IPS-18c (cell line): ENCODE data around the gene MAMSTR.
A peak's percentile ranks its signal among the peaks of the same experiment; 100 is the strongest.

Experiments used
- H3K4me3 ChIP-seq: 2 replicates; pipeline ENCODE4 v1.7.0; 2013; ENCODE audit warnings: low read depth, mild to moderate bottlenecking, low read length, moderate library complexity; ENCODE audit not compliant: insufficient read depth
- H3K9me3 ChIP-seq: one replicate; pipeline ENCODE4 v1.6.1; 2013; ENCODE audit warnings: mild to moderate bottlenecking, low read length, moderate library complexity; ENCODE audit not compliant: control insufficient read depth, insufficient read depth

MAMSTR gene

DNA sequence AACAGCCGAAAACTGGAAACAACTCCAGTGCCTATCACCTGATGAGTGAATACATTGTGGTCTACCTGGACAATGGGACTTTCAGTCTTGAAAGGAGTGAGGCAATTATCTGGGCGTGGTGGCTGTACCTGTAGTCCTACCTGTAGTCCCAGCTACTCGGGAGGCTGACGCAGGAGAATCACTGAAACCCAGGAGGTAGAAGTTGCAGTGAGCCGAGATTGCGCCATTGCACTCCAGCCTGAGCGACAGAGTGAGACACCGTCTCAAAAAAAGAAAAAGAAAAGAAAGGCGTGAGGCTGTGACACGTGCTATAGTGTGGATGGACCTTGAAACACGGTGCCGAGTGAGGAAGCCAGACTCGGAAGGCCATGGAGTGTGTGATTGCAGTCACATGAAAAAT, 42.6 kb downstream of the MAMSTR start:
- H3K4me3 ChIP-seq: no peak overlapping the region
- H3K9me3 ChIP-seq: no peaks in the 10 kb centered on the region

DNA sequence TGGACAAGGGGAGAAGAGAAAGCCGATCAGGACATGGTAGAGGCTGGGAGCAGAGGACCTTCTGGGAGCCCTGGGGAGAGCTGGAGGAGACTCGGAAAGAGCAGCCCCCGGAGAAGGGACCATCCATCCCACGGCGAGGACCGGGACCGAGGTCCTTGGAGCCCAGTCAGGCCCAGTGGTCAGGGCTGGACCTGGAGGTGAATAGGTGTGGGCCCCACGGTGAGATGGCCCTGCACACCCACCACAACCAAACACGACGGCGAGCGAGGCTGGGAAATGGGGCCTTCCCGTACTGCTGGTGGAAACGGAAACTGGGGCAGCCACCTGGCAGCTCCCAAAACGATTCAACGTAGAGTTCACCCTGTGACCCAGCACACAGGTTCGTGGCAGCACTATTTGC, 43.0 kb downstream of the MAMSTR start:
- H3K9me3 ChIP-seq: no peaks in the 10 kb centered on the region
- H3K4me3 ChIP-seq: no peak overlapping the region

GRCh38 chr19:48674921-48675824, 44.4 kb downstream of the MAMSTR start:
- Histone ChIP-seq H3K4me3 (no peak overlapping the region), H3K9me3 (no peaks in the 10 kb centered on the region)

GRCh38 chr19:48674216-48674809, 45.2 kb downstream of the MAMSTR start:
- H3K4me3 ChIP-seq: no peak overlapping the region
- H3K9me3 ChIP-seq: no peaks in the 10 kb centered on the region

GRCh38 chr19:48673436-48674100, 46.0 kb downstream of the MAMSTR start:
- Histone ChIP-seq H3K9me3 (no peaks in the 10 kb centered on the region), H3K4me3 (peak overlapping the region; percentile 4; the same call in 1 of the 2 replicates)

DNA sequence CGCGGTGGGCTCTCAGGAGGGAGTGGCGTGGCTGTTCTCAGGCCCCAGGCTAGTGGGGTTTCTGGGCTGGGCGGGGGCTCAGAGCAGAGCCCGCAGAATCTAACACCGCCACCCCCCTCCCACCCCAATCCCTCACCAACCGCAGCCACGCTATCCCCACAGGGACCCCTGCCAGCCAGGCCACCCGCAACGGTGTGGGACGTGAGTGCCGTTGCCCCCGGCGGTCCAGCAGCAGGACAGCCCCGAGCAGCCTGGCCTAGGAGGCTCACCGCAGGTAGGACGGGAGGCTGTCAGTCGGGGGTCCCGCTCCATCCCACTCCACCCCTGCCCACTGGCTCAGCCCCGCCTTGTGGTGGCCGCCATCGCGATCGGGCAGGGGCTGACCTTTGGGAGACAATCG, 46.5 kb downstream of the MAMSTR start, which contains the start of gene NTN5:
Gene NTN5 (minus strand): TSS at position 24 of the 400 bp plus-strand sequence. CDS start 2,031 bp downstream, outside the sequence.
- H3K4me3 ChIP-seq: peak within 1 kb of the TSS; percentile 4; the same call in 1 of the 2 replicates

GRCh38 chr19:48671446-48671995, 48.0 kb downstream of the MAMSTR start:
- no peak overlapping the region for H3K4me3 ChIP-seq
- H3K9me3 ChIP-seq: no peaks in the 10 kb centered on the region

More for the DNA sequence above, 46.5 kb downstream of the MAMSTR start, which contains the start of gene NTN5:
- H3K9me3 ChIP-seq: no peaks in the 10 kb centered on the region

DNA sequence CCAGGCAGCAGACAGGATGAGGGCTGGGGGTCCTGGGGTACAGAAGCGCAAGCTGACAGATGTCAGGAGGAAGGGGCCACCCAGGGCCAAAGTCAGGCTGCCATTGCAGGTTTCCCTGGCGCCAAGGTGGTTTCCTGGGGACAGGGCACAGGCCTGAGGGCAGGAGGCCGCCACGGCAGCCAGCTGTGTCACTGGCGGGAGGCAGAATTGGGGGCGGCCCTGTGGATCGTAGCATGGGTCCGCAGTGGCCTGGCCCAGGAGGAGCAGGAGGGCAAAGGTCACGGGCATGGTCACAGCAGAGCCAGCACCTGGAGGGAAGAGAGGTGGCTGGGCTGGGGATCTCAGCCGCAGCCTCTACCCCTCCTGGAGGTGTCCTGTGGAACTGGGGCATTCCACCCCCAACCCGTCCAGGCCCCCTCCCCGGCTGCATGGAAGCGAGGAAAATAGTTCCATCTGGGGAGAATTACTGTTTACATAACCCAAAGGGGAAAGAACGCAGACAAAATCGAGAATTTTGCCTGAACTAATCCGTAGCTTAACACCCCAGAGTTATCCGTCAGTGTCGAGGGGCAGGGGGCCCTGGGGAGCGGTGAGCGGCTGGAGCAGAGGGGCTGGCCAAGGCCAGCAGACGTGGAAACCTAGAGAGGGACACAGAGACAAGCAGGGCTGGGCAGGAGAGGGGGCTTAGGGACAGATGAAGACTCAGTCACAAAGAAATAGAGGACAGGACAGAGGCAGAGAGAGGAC, 48.7 kb downstream of the MAMSTR start:
- Histone ChIP-seq H3K4me3 (no peak overlapping the region), H3K9me3 (no peaks in the 10 kb centered on the region)

DNA sequence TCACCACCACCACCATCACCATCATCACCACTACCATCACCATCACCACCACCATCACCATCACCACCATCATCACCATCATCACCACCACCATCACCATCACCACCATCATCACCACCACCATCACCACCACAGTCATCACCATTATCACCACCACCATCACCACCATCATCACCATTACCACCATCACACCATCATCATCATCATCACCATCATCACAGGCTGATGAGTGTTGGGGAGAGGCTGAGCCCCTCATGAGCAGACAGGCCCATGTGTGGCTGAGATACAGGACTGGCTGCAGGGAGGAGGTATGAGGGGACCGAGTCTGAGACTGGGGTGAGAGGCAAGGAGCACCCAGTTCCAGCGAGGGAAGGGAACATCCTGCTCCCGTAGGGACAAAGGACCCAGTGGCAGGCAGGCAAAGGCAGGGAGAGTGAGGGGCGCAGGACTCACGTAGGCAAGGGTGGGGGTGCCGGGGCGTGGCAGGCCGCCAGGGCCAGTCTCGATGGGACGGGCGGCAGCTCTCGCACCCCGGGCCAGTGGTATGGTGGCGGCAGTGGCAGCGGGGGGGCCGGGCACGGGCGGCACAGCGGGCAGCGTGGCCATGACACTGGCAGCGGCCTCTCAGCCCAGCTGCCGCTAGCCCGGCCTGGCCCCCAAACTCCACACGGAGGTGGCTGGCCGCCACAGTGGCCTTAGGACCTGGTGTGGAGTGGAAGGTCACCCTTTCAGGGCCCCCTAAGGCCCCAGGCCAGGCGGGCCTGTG, 49.4 kb downstream of the MAMSTR start:
- Histone ChIP-seq H3K4me3 (no peak overlapping the region), H3K9me3 (no peaks in the 10 kb centered on the region)

GRCh38 chr19:48668761-48669160, 50.8 kb downstream of the MAMSTR start:
- H3K4me3 ChIP-seq: no peak overlapping the region
- no peaks in the 10 kb centered on the region for H3K9me3 ChIP-seq

- H3K4me3 ChIP-seq: no peak overlapping the region
- H3K9me3 ChIP-seq: no peaks in the 10 kb centered on the region
Measured at GRCh38 chr19:48668332-48668731, 51.2 kb downstream of the MAMSTR start.

GRCh38 chr19:48665786-48666185, 53.7 kb downstream of the MAMSTR start:
- Histone ChIP-seq H3K9me3 (no peaks in the 10 kb centered on the region), H3K4me3 (no peak overlapping the region)

- no peak overlapping the region for H3K4me3 ChIP-seq
- H3K9me3 ChIP-seq: no peaks in the 10 kb centered on the region
Measured at GRCh38 chr19:48664476-48664875, 55.0 kb downstream of the MAMSTR start.

- no peak overlapping the region for H3K4me3 ChIP-seq
- H3K9me3 ChIP-seq: no peaks in the 10 kb centered on the region
Measured at GRCh38 chr19:48663667-48664066, 55.9 kb downstream of the MAMSTR start.
